ENCODE measurements around the gene IFI44L.

DNA sequence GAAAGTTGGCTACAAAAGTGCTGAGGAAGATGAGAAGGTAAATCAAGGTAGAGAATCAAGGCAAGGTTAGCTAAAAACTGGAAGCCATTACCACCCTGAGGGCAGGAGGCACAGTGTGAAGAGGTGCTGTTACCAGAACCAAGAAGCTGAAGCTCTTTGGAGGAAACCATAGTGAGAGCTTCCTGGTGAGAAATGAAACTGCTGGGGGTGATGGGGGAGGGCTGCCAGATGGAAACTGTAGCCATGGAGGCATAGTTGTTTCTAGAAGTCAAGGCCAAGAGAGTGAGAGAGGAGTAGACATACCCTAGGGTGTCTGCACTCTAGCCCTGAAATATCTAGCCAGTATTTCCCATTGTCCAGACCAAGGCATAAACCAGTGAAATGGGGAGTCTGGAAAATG lies 58.1 kb downstream of the IFI44L start:
- TF ChIP-seq, protein P1, sequence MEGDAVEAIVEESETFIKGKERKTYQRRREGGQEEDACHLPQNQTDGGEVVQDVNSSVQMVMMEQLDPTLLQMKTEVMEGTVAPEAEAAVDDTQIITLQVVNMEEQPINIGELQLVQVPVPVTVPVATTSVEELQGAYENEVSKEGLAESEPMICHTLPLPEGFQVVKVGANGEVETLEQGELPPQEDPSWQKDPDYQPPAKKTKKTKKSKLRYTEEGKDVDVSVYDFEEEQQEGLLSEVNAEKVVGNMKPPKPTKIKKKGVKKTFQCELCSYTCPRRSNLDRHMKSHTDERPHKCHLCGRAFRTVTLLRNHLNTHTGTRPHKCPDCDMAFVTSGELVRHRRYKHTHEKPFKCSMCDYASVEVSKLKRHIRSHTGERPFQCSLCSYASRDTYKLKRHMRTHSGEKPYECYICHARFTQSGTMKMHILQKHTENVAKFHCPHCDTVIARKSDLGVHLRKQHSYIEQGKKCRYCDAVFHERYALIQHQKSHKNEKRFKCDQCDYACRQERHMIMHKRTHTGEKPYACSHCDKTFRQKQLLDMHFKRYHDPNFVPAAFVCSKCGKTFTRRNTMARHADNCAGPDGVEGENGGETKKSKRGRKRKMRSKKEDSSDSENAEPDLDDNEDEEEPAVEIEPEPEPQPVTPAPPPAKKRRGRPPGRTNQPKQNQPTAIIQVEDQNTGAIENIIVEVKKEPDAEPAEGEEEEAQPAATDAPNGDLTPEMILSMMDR (IDR thresholded peaks at IDR 0.05): no peak
- TF ChIP-seq POLR2AphosphoS5 (IDR thresholded peaks at IDR 0.05) (no peak), POLR2A (IDR thresholded peaks at IDR 0.05) (no peak)
